Measurements from ENCODE around the gene MSL1. TPM values are rescaled to one million over a fixed set of nuclear protein-coding genes. Genes with fewer than 3 reads are reported as not detected.

Gene MSL1
- total and polyA plus RNA-seq, 9 of the 15 experiments (the other 6 are each of a cell fraction or from before 2014, with no cell fraction given) = 13.8 to 120 (median 61.9) TPM

- no peak for TF ChIP-seq MGA (IDR thresholded peaks at IDR 0.05)
- TF ChIP-seq SIX5 (IDR thresholded peaks at IDR 0.05; ENCODE audit: borderline replicate concordance in 1 of 2, insufficient read depth in 1 of 2, low read depth in 1 of 2, low read length in 2 of 2) = no peak
- peak; percentile 39; the same call in 1 of the 2 replicates for TF ChIP-seq STAT5A (IDR thresholded peaks at IDR 0.05; ENCODE audit: borderline replicate concordance, low read length)
- TF ChIP-seq FOXA3 (CRISPR knock-in tag; conservative IDR thresholded peaks at IDR 0.05 in 1 of 2, IDR thresholded peaks at IDR 0.05 in 1 of 2) = no peak
- no peak for TF ChIP-seq CEBPG (CRISPR knock-in tag; IDR thresholded peaks at IDR 0.05)
- peak in 1 of 2 experiments; percentile 20; a peak in 1 of 4 replicates for TF ChIP-seq CEBPG (tag; conservative IDR thresholded peaks at IDR 0.05 in 1 of 2, IDR thresholded peaks at IDR 0.05 in 1 of 2)
- peak; percentile 45 for TF ChIP-seq BRD9 (IDR thresholded peaks at IDR 0.05; ENCODE audit: low read depth, partially characterized antibody)
- TF ChIP-seq, protein P1, sequence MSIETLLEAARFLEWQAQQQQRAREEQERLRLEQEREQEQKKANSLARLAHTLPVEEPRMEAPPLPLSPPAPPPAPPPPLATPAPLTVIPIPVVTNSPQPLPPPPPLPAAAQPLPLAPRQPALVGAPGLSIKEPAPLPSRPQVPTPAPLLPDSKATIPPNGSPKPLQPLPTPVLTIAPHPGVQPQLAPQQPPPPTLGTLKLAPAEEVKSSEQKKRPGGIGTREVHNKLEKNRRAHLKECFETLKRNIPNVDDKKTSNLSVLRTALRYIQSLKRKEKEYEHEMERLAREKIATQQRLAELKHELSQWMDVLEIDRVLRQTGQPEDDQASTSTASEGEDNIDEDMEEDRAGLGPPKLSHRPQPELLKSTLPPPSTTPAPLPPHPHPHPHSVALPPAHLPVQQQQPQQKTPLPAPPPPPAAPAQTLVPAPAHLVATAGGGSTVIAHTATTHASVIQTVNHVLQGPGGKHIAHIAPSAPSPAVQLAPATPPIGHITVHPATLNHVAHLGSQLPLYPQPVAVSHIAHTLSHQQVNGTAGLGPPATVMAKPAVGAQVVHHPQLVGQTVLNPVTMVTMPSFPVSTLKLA (conservative IDR thresholded peaks at IDR 0.05) = peak; percentile 68 to 75
- TF ChIP-seq U2AF2 (optimal IDR thresholded peaks at IDR 0.05; ENCODE audit: low read depth, low read length) = no peak
- TF ChIP-seq RAD51 (IDR thresholded peaks at IDR 0.05; ENCODE audit: borderline replicate concordance, low read depth) = no peak
- TF ChIP-seq, protein P2, sequence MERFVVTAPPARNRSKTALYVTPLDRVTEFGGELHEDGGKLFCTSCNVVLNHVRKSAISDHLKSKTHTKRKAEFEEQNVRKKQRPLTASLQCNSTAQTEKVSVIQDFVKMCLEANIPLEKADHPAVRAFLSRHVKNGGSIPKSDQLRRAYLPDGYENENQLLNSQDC (CRISPR knock-in tag; IDR thresholded peaks at IDR 0.05) = no peak
- TF ChIP-seq ZBED1 (IDR thresholded peaks at IDR 0.05) = no peak
- TF ChIP-seq ZNF586 (CRISPR knock-in tag; conservative IDR thresholded peaks at IDR 0.05) = no peak
- TF ChIP-seq ZKSCAN1 (IDR thresholded peaks at IDR 0.05; ENCODE audit: low read depth, low read length) = no peak
Observed at GRCh38 chr17:40122999-40123810, 1.4 kb downstream of the MSL1 start (continued).
